Activated naive CD4-positive, alpha-beta T cell treated with Interleukin-2 at 50 U/mL for 16 hours (primary cell): ENCODE data around the gene CPEB4.

Source experiments
- DNase-seq: peaks from one replicate; pipeline ENCODE4 v3.0.0-alpha.2; 2020

Gene CPEB4

DNA sequence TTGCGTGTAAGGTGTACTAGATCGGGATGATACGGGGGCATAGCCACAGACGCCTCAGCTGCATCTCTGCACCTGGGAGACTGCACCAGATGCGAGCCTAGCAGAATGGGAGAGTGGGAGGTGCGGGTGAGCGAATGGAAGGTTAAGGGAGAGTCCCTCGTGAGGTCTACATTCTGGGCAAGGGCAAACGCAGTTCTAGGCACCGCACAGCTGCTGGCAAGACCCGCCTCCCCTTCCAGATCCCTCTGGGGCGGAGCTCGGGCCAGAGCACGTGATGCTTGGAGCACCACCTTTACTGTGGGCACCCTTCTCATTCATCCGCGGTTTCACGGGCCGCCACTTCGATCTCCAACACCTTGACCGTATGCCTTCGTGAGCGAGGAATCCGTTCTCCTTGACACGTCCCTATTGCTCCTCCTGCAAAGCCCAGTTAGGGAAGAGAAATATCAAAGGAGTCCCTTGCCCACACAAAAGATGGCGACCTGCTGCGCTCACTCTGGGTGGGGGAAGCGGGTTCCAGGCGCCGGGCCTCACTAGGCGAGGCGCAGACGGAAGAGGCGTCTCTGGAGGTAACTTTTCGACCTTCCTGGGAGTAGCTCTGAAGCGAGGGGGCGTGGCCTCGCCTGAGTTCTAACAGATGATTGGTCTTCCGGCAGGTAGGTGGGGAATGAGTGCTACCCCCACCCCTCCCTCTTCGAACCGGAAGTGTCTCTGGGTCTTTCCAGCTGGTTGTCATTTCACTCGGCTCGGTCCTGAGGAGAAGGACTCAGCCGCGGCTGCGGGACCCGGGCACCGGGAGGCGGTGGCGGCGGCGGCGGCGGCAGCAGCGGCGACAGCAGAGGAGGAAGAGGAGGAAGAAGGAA, at the start of gene CPEB4:
CPEB4 (plus strand) TSS at position 740 of the 863 bp plus-strand sequence. CDS start 1,385 bp downstream, outside the sequence.
- DNase-seq = peak; percentile 97

DNA sequence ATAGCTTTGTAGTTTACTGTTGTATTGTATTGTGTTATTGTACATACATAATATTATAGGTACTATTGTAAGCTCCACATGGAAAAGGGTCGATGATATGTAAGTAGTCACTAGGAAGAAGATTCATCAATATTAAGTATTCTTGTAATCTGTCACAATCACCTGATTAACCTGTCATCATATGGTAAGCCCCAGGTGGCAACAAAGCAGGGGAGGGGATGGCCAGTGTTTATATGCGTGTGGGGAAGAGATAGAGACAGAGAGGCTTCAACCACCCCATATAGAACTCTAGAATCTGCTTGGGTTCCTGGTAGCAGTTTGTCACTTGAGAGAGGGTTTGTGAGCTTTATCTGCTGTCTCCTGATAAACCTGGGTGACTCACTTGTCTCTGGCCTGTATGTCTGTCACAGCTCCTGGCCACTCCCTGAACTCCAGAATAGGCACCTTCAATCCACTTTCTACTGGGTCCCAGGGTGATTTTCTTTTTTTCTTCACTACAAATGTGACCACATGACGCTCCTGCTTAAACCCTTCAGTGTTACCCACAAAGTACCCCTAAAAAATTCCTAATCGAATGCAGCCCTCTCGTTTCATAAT, 48.9 kb upstream of the CPEB4 start:
- no peak for DNase-seq

DNA sequence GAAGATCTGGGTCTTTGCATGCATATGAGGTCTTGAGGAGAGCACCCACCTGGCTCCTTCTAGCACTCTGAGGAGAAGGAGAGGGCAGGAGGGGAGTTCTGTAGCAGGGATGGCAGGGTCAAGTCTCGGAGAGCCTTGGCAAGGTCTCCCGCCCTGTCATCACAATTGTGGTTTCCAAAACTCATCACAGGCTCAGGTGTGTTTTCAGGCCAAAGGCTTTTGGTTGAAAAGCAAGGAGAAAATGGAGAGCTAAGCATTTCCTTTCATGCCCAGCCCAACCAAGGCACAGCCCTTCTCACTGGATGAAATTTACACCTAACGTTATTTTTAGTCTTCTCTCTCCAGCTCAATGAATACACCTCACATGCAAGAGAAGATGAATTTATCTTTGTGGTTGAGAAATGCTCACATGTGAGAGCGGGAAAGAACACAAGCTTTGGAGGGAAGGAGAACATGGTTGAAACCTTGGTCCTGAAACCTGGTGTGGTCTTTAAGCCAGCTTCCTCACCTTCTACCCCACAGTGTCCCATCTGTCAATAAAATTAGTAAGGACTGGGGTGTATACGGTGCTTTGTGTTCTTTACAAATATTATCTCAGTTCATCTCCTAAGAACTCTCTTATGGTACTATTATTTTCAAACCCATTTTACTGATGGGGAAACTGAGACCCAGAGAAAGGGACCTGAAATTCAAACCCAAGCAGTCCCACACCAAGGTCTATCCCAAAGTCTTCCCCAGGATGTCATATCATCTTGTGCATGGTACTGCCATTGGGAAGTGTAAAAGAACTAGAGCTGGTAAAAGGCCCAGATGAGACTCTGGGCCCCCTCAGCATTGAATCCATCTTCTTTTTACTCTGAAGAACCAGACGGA, 47.8 kb upstream of the CPEB4 start:
- no peak for DNase-seq

DNA sequence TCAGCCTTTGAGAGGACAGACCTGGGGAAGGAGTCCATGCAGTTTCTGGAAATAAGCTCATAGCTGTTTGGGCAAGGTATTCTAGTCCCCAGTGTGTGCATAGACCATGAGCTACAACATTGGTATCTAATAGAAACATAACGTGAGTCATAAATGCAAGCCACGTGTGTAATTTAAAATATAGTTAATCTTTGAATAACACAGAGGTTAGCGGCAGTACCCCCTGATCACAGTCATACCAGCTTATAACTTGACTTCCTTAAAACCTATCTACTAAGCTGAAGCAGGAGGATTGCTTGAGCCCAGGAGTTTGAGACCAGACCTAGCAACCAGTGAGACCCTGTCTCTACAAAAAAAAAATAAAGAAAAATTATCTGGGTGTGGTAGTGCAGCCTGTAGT, 46.4 kb upstream of the CPEB4 start:
- DNase-seq = no peak

DNA sequence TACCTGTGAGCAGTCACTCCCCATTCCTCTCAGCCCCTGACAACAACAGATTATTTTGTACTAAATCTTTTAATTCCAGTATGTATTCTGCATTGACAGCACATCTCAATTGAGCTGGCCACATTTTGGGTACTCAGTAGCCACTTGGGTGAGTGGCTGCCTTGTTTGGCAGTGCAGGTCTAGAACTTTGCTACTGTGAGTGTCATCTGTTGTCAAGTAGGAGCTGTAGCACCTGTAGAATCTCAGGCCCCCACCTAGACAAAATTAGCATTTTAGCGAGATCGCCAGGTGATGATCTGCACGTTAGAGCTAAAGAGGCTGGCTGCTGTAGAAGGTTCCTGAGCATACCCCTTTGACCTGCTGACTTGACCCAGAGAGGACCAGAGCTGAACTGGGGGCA, 44.4 kb upstream of the CPEB4 start:
- no peak for DNase-seq

DNA sequence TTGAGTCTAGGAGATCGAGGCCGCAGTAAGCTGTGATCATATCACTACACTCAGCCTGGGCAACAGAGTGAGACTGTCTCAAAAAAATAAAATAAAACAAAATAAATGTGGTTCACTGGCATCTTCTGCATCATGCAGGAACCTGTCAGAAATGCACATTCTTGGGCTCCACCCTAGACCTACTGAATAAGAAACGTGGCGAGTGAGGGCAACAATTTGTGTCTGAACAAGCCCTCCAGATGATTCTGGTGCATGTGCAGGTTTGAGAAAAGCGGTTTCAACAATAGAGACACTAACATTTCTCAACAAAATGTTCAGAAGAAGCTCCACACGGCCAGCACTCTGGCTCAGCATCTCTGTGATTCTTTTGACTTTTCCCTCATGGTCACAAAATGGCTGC, 42.8 kb upstream of the CPEB4 start:
- no peak for DNase-seq

DNA sequence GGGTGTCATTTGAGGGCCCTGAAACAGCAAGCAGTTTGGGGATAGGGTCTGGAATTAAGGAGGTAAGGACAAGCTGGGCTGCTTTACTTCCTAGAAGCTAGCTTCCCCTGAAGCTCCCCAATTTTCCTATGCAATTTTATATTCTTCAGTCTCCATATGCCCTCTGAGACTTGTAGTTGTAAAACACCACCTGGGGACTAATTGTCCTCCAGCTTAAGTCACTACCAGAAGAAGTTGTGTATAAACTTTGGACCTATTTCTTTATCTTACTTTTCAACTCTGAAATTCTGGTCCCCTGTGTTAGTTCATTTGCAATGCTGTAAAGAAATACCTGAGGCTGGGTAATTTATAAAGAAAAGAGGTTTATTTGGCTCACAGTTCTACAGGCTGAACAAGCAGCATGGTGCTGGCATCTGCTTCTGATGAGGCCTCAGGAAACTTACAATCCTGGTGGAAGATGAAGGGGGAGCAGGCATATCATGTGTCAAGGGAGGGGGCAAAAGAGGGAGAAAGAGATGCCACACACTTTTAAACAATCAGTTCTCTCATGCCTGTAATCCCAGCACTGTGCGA, 41.1 kb upstream of the CPEB4 start:
- DNase-seq = no peak

DNA sequence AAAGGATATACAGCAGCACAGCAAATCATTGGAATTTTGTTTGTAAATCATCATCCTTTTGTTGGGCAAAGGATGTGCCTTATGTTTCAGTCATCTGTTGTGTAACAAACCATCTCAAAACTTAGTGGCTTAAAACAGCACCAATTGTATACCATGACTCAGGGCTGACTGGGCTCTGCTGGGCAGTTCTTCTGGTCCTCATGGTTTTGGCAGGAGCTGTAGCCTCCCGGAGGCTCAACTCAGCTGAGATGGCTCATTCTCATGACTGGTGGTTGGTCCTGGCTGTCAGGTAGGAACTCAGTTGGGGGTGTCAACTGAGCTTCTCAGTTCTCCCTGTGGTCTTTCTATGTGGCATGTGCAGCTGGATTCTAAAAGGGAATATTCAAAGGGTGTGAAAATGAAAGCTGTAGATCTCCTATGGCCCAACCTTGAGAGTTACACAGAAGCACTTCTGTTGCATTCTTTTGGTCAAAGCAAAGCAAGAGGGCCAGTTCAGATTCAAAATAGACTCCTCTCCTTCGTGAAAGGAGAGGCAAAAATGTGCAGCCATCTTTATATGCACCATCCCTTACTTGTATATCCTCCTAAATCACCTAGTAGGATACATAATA, 39.1 kb upstream of the CPEB4 start:
- no peak for DNase-seq

DNA sequence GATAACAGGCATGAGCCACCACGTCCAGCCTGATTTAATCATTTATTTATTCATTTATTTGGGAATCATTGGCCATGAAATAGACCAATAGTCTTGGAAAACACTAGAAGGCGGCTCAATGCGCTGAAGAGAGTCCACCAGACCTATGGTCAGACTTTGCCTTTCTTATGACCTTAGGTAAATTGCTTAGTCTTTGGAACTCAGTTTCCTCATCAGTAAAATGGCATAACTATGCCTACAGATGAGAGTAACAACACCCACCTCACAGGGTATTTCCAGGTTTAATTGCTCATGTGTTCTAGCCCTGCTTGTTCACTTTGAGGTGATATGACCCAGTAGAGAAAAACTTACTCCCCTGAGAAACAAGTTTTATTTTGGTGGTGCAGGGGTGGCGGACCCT, 38.2 kb upstream of the CPEB4 start:
- DNase-seq = no peak

DNA sequence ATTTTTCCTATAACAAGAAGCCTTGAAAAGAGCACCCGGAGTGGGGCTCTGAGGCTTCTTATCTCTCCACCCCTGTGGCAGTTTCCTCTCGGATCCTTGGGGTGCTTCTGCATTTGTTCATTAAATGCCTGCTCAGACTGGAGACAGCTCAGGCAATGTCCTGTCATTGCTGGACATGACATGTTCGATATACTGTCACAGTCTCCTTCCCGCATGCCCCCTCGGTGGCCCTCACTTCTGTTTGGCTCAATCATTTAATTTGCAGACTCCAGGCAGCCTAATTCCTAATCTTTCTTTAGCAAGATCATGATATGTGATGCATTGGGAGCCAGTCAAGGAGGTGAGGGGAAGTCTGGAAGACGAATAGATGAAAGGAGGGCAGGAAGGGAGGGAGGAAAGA, 37.5 kb upstream of the CPEB4 start:
- no peak for DNase-seq

DNA sequence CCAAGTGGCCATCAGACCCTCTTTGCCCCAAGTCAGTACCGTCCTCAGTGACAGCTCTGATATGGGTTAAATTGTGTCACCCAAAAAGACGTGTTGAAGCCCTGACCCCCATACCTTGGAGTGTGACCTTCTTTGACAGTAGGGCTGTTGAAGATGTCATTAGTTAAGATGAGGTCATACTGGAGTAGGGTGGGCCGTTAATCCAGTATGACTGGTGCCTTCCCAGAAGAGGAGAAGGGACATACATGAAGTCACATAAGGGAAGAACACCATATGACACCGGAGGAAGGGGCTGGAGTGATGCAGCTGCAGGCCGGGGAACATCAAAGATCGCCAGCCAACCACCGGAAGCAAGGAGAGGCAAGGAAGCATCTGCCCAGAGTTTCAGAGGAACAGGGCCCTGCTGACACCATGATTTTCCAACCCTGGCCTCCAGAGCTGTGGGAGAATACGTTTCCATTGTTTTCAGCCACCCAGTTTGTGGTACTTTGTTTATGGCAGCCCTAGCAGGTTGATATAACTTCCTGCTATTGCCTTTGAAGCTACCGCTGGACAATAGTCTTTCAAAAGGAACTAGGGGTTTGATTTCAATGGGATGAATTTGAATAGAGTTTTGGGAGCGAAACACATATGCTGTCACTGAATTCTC, 36.4 kb upstream of the CPEB4 start:
- no peak for DNase-seq

DNA sequence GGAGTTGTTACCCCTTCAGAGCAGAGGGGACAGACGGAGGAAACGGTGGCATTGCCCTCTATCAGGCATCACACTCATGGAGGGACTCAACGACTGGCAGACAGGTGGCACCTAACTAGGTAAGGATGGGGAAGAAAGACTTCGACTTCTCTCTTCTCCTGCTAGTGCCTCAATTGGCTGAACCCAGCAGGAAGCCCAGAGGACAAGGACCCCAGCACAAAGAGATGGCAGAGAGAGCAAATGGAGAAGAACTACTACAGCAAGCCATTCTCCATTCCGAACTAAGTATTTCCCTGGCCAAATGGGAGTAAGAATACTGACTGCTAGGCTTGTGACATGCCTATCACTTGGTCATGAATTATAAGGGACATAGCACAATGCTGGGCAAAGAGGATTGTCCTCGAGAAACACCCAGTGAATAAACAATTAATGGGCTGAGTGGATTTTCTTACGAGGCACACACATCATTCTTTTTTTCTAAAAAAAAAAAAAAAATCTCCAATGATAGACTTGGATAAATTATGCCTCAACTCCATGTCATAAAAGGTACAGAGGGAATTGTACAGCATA, 35.3 kb upstream of the CPEB4 start:
- no peak for DNase-seq

DNA sequence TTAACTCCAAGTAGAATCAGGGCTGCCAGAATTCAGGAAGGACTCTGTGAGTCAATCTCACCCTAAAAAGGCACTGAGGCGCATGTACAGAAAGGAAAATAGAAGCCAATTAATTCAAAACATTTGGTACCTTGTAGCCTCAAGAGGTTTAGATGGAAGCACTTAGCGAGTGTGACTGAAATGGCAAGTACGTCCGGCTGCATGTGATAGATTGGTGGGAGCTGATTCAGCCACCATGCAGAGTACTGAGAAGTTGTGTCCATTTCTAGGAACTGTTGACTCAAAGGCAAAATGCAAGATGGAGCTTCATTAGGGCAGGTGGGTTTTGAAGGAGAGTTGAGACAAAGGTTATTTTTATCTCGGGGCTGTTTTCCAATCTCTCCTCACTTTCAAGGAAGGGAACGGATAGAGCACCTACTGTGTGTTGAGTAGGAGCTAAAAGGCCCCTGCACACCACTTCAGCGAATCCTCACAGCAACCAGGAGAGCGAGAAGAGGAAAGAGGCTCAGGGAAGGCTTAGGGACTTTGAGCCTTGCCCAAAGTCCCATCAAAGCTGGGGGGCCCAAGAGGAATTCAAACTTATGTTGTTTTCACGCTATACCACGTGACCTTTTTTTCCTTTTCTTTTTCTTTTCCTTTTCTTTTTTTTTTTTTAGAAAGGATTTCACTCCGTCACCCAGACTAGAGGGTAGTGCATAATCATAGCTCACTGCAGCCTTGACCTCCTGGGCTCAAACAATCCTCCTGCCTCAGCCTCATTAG, 34.6 kb upstream of the CPEB4 start:
- no peak for DNase-seq

DNA sequence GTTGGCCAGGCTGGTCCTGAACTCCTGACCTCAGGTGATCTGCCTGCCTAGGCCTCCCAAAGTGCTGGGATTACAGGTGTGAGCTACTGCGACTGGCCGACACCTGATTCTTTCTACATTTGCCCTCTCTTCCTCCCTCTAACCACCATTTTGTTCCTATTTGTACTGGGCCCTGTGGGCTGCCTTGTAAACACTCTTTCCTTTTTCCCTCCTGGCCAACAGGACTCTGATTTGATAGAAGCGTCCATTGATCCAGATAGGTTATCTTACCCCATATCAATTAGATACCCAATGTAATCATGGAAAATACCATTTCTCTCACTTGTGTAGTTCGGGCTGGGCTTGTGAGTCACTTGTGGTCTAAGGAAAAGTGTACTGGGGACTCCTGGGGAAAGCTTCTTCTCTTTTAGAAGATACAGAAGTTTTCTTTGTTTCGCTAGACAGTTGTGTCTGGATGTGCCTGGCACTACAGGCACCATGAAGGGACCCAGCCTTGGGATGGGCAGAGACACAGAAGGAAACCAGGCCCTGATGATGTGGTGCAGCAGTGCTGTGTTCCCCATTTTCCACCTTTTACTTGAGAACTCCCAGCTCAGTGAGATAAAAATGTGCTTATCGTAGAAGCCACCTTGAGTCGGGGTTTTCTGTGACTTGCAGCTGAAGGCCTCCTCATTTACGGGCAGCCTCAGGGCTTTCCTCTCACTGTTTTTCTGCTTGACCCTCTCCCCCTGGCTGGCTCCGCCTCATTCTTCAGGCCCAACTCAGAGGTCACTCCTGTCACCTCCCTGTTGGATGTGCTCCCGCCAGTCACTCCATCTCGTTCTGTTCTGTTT, 32.8 kb upstream of the CPEB4 start:
- DNase-seq = no peak

DNA sequence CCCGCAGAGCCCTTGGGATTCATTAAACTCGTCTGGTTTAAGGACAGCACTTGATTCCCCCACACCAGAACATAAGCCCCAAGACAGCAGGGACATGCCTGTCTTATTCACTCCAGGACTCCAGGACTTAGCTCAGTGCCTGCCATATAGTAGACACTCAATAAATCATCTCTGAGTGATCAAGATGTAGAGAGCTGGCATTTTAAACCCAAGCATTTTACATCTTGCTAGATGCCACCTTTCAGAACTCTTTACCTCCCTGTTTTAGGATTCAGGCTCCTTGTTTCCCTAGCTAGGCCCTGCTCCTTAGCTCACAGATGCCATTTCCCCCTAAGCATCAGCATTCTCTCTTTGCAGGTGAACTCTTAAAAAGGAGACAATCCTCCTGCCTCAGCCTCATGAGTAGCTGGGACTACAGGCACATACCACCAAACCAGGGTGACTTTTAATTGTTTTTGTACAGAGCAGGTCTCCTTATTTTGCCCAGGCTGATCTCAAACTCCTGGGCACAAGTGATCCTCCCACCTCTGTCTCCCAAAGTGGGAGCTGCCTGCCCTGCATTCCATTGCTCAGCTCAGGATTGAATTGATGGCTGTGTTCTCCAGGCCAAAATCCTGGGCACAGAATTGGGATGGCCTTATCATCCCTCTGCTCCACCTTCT, 32.0 kb upstream of the CPEB4 start:
- no peak for DNase-seq

DNA sequence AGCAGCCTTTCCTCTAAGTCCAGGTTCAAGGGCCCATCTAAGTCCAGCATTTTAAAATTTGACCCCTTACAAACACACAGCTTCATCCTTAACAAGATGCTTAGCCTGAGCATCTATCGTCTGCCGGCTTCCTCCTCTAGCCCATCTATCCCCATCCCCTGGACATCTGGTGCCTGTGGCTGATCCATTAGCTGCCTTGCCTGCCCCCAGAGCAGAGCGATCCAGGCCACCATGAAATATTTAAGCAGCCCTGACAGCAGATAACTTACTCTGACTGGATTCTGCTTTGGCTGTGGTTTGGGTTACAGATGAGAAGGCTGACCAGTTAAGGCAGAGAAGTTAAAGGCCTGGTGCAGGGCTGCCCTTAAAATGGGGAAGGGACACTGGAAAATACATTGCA, 30.9 kb upstream of the CPEB4 start:
- no peak for DNase-seq

DNA sequence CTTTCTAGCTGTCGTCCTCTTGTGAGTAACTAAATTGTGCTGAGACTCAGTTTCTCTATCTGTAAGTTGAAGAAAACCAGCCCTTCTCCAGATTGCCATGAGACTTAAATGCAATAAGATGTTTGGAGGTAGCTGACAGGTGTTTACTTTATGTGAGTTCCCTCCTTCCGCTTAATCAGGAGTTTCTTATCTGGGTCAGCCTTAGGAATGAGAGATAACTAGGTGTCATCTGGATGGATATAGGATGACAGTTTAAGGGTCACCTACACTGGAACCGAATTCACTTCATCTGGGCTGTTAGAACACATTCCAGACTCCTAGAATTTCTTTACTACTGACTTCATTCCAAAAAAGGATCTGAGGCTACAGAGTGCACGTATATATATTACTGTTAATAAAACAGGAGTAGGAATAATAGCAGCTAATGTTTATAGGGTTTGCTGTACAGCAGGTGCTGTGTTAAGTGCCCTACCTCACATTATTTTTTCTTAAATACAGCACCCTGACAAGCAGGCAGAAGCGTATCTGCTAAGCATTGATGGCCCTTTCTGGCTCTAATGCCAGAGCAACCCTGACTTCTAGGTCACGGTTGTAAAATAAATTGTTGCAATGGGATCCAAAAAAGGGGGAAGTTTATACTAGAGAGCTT, 30.0 kb upstream of the CPEB4 start:
- no peak for DNase-seq

DNA sequence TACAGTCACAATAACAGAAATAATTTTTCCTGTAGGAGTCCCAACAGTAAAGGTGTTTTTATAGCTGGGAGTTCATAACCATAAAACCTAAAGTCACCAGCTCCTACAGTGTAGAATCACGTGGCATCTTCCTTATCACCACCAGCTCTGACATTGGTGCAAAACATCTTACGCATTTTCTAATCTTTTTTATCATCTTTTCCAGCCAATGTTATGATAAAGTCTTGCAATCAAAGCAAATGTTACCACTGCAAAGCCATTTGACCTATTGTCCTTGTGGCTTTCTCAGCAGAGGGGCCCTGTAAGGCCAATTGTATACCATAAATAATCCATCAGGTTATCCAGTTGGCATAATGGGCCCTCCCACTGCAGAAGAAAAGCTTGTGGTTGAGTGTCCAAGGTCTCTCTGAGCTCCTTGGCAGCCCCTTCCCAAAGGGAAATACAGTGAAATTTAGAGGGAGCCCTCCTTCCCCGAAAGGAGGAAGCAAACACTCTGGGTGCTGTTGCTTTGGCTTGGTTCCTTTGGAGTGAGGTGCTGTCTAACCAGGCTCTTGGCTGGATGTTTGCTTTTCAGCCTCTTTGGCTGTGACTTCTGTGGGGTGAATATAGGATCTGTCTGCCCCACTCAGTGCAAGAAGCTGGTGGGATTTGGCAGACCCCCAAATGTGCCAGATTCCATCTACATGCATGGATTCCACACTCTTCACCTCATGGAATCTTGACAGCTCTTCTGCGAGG, 29.3 kb upstream of the CPEB4 start:
- no peak for DNase-seq
